Suprapubic skin (tissue), 4 donors: ENCODE data around the gene DIP2C.

Source experiments
- EP300 ChIP-seq: sonication (generic); formaldehyde crosslinking; IDR thresholded peaks from one replicate; pipeline ENCODE4 v1.6.1; 2017; ENCODE audit warnings: antibody characterized with exemption
- POLR2A ChIP-seq, 2 donors: fragments of 450-650 bp; IDR thresholded peaks; one replicate each; pipeline ENCODE4 v1.6.1; 2017; ENCODE audit warnings: antibody characterized with exemption in 2 of 2, mild to moderate bottlenecking in 2 of 2, moderate library complexity in 2 of 2
- POLR2AphosphoS5 ChIP-seq, 3 donors: sonication (generic); formaldehyde crosslinking; IDR thresholded peaks; one replicate each; pipeline ENCODE4 v1.6.1; 2017; ENCODE audit warnings: antibody characterized with exemption in 3 of 3
- TF ChIP-seq, protein P1 (sequence below), 2 donors: fragments of 200-600 bp in 1 of 2; fragments of 450-650 bp in 1 of 2; sonication (generic) in 1 of 2; IDR thresholded peaks; one replicate each; pipeline ENCODE4 v1.5.1; 2016 to 2019; ENCODE audit warnings: antibody characterized with exemption in 2 of 2, mild to moderate bottlenecking in 1 of 2, moderate library complexity in 1 of 2

DNA sequence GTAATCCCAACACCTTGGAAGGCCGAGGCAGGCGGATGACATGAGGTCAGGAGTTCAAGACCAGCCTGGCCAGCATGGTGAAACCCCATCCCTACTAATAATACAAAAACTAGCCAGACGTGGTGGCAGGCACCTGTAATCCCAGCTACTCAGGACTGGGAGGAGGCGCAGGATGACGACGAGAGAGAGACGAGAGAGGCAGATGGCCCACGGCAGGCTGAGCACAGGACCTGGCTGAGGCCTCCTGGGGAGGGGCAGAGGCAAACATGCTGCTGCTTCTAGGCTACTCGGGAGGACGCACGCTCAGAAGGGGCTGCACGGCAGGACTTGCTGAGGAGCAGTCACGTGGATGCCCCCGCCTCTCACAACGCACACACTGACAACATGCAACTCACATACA is 22.4 kb downstream of the DIP2C start:
- TF ChIP-seq, protein P1, sequence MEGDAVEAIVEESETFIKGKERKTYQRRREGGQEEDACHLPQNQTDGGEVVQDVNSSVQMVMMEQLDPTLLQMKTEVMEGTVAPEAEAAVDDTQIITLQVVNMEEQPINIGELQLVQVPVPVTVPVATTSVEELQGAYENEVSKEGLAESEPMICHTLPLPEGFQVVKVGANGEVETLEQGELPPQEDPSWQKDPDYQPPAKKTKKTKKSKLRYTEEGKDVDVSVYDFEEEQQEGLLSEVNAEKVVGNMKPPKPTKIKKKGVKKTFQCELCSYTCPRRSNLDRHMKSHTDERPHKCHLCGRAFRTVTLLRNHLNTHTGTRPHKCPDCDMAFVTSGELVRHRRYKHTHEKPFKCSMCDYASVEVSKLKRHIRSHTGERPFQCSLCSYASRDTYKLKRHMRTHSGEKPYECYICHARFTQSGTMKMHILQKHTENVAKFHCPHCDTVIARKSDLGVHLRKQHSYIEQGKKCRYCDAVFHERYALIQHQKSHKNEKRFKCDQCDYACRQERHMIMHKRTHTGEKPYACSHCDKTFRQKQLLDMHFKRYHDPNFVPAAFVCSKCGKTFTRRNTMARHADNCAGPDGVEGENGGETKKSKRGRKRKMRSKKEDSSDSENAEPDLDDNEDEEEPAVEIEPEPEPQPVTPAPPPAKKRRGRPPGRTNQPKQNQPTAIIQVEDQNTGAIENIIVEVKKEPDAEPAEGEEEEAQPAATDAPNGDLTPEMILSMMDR (IDR thresholded peaks at IDR 0.05): no peak
- no peak for TF ChIP-seq POLR2A (IDR thresholded peaks at IDR 0.05)
- no peak for TF ChIP-seq POLR2AphosphoS5 (IDR thresholded peaks at IDR 0.05)
- no peak for TF ChIP-seq EP300
